Stimulated activated naive CD8-positive, alpha-beta T cell treated with anti-CD3 and anti-CD28 coated beads, Interleukin-15, Interleukin-2, amounts not matched to agents 100 U/mL and 50 U/mL, for 24 hours (primary cell): ENCODE data around the gene LRMDA.

Experiments used
- ATAC-seq: fragments of 150-1000 bp; cut with Tn5 transposase; one replicate; pipeline ENCODE4 v1.10.0; 2021
- DNase-seq: peaks from one replicate; pipeline ENCODE4 v3.0.0; 2021

The LRMDA gene

GRCh38 chr10:76091926-76092325 lies 660.5 kb downstream of the LRMDA start:
- no peak for ATAC-seq
- no peak for DNase-seq

GRCh38 chr10:76106611-76107010 lies 675.2 kb downstream of the LRMDA start:
- ATAC-seq: no peak
- no peak for DNase-seq

- no peak for ATAC-seq
- no peak for DNase-seq
Measured at GRCh38 chr10:76108563-76109359, 677.3 kb downstream of the LRMDA start.

GRCh38 chr10:76111404-76111803 lies 680.0 kb downstream of the LRMDA start:
- DNase-seq (no peak), ATAC-seq (no peak)

- ATAC-seq (no peak), DNase-seq (no peak)
Measured at GRCh38 chr10:76111986-76112825, 680.8 kb downstream of the LRMDA start.

GRCh38 chr10:76112826-76113150 lies 681.4 kb downstream of the LRMDA start:
- DNase-seq (no peak), ATAC-seq (no peak)

GRCh38 chr10:76113952-76114351 lies 682.5 kb downstream of the LRMDA start:
- ATAC-seq (no peak), DNase-seq (no peak)

GRCh38 chr10:76114581-76115001 lies 683.2 kb downstream of the LRMDA start:
- no peak for ATAC-seq
- DNase-seq: no peak

GRCh38 chr10:76115131-76115470 lies 683.7 kb downstream of the LRMDA start:
- no peak for DNase-seq
- ATAC-seq: no peak

GRCh38 chr10:76115471-76116155 lies 684.2 kb downstream of the LRMDA start:
- DNase-seq (no peak), ATAC-seq (no peak)

- ATAC-seq: no peak
- no peak for DNase-seq
Measured at GRCh38 chr10:76116523-76116922, 685.1 kb downstream of the LRMDA start.

- DNase-seq: no peak
Measured at GRCh38 chr10:76117949-76118348, 686.5 kb downstream of the LRMDA start.

GRCh38 chr10:76119036-76119435 lies 687.6 kb downstream of the LRMDA start:
- ATAC-seq (no peak), DNase-seq (no peak)

More at GRCh38 chr10:76117949-76118348, 686.5 kb downstream of the LRMDA start:
- ATAC-seq: no peak

GRCh38 chr10:76119515-76119914 lies 688.1 kb downstream of the LRMDA start:
- no peak for ATAC-seq
- DNase-seq: no peak

GRCh38 chr10:76122056-76122455 lies 690.6 kb downstream of the LRMDA start:
- no peak for ATAC-seq
- no peak for DNase-seq

GRCh38 chr10:76124280-76124679 lies 692.9 kb downstream of the LRMDA start:
- no peak for DNase-seq
- ATAC-seq: no peak

- ATAC-seq (no peak), DNase-seq (no peak)
Measured at GRCh38 chr10:76125900-76126299, 694.5 kb downstream of the LRMDA start.

GRCh38 chr10:76126607-76127527 lies 695.4 kb downstream of the LRMDA start:
- DNase-seq: no peak
- ATAC-seq: no peak

GRCh38 chr10:76127984-76128589 lies 696.7 kb downstream of the LRMDA start:
- ATAC-seq (no peak), DNase-seq (no peak)

- no peak for ATAC-seq
Measured at GRCh38 chr10:76129213-76129612, 697.8 kb downstream of the LRMDA start.

GRCh38 chr10:76130892-76131291 lies 699.5 kb downstream of the LRMDA start:
- no peak for ATAC-seq
- DNase-seq: no peak

More at GRCh38 chr10:76129213-76129612, 697.8 kb downstream of the LRMDA start:
- DNase-seq: no peak
